HG03460 (cell line): ENCODE results near the gene FXN.
"Not testable (repeated sequence)": the region's sequence is repeated elsewhere in the genome, so short reads cannot be mapped to it uniquely, and the experiment has no call there.

Experiments
- ATAC-seq: cut with Tn5 transposase; IDR thresholded peaks from one replicate; pipeline ENCODE4 v1.9.1; 2021; ENCODE audit not compliant: unreplicated experiment

FXN gene

DNA sequence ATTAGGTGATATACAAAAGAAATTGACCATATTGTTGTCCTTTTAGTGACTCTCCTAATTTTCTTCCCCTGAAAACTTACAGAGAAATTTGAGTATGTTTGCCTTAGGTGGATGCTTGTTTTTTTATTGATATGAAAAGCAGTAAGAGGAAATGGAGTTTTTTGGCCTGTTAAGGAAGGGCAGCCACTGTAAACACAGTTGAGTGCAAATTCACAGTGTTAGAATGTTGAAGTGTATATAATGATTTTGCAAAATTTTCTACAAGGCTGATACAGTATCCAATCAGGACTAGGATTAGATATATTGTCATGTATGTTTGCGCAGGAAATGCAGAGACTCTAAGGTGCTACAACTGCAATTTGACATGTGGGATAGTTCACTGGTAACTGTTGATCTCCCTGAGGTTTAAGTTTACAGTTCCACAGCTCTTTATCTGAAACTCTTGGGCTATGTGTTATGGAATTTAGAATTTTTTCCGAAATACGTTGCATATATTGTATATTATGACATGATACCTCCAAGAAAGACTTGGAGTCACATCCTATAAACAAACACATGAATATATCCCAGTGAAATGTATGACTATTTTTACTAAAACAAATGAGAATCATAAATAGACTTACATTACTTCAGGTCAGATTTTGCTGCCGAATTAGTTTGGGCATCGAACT, 62.5 kb downstream of the FXN start:
- no peak for ATAC-seq

- ATAC-seq: not testable (repeated sequence)
Measured at GRCh38 chr9:69103348-69103996, 67.9 kb downstream of the FXN start.

DNA sequence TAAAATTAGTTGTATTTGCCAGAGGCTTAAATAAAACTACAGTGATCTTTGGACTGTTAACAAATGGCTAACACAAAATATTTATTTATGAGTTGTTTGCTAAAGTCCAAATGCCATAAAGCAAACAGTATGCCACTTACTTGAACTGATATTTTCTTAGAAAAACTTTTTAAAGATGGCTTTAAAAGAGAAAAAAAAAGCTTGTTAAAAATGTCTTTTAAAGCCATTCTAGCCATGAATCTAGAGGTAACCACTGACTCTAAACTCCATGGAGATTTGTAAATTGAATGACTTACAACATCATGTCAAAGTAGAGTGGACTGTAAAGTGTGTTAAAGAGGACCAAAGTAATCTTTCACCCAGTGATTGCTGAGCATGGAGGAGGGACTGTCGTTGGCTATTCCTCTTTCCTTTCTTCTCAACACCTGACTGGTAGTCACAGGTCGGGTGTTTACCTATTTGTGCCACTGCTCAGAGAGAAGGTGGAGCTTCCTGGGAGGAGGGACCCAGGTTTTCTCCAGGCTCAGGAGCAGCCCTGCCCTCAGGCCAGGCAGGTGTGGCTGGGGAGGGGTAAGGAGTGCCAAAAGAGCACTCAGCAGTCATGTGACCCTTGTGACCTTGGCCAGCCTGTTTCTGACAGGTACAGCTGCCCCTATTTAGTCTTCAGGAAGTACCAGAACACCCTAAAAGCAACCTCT, 69.4 kb downstream of the FXN start:
- ATAC-seq: no peak

DNA sequence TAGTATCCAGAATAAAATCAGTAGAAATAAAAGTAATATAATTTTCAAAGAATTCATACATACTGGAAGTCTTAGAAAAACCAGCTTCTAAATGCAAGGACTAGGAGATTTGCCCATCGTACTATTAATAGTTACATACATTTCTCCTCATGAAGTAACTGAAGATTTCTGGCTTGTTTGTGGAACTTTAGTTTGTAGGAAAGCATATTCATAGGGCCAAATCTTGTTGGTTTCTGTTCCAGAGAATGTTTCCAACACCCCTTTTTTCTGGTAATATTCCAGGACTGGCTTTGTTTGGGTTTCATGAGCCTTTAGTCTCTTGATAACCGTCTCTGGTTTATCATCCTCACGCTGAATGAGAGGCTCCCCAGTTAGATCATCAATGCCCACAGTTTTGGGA, 72.2 kb downstream of the FXN start:
- no peak for ATAC-seq

- ATAC-seq: not testable (repeated sequence)
Measured at GRCh38 chr9:69108706-69109105, 73.2 kb downstream of the FXN start.

DNA sequence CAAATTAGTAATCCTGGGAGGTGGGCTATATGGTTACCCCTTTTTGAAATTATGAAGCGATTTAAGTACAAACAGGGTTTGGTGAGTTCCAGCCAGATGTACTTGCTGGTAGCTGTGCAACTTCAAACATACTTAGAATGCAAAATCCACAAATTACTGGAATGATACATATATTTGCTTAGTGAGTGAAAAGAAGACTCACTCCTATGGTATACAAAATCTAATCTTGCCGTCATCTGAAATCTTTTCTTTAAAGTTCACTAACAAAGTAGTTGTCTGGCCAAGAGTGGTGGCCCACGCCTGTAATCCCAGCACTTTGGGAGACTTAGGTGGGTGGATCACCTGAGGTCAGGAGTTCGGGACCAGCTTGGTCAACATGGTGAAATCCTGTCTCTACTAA, 73.6 kb downstream of the FXN start:
- no peak for ATAC-seq

- ATAC-seq: not testable (repeated sequence)
Measured at GRCh38 chr9:69112646-69113045, 77.1 kb downstream of the FXN start.

DNA sequence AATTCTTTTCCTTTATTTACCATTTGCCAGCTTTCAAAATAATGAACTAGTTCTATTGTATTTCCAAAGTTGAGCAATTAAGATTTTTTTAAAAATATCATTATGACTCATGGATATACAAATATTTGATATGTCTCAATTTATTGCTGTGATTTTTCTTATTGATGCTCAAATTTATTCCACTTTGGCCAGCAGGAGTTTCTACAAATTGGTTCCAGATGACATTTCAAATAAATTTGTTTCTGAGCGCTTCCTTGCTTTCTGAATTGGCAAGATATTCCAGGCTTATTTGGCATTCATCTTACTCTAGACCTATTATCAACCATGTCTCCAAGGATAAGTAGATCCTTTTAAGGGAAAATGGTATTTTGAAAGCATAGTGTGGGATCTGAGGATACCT, 80.1 kb downstream of the FXN start:
- ATAC-seq: no peak

DNA sequence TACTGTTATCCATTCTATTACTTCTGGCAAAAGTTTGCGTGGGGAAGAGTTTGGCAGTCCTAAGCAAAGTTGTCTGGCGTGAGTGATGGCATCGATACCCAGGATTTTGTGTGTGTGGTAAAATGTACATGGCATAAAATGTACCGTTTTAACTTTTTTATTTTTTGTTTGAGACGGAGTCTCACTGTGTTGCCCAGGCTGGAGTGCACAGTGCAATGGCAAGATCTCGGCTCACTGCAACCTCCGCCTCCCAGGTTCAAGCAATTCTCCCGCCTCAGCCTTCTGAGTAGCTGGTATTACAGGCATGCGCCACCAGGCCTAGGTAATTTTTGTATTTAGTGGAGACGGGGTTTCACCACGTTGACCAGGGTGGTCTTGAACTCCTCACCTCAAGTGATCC, 83.1 kb downstream of the FXN start:
- no peak for ATAC-seq

GRCh38 chr9:69120380-69121154, 85.0 kb downstream of the FXN start:
- peak; percentile 43 for ATAC-seq

DNA sequence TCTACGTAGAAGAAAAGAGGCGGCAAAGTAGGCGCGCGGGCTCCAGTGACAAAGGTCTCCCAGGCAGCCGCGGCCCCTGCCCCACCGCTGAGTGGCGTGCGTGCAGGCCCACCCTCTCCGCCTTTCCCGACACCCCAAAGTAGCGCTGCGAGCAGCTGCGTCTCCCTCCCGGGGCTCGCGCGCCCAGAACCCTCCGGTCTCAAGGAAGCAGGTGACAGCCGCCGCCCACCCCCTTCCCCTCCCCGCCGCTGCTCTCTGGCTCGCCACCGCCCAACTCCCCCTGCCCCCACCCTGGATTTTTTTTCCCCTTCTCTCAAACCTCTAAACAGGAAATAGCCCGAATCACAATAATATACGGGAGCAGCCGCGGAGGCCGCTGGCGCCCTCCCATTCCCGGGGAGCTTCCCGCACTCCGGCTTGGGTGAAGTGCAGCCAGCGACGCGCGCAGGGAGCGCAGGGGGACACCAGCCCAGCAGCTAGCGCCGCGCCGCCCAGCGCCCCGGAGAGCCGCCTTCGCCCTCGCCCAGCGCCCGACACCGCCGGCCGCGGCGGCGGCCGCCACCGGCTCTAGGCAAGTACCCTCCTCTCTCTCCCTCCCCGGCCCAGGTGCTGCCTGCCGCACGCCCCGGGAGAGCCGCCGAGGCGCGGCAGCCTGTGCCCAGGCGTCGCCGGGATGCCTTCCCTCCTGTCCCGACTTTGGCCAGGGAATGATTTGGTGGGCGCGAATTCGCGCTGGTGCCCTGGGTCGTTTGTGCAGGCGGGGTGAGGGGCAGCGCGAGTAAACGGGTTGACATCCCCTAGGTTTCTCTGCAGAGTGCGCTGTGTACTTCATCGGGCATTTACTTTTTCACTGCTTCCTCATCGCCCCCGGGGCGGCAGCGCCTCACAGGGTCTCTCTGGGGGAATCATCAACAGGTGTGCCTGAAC, 85.9 kb downstream of the FXN start:
- peak; percentile 57 for ATAC-seq

DNA sequence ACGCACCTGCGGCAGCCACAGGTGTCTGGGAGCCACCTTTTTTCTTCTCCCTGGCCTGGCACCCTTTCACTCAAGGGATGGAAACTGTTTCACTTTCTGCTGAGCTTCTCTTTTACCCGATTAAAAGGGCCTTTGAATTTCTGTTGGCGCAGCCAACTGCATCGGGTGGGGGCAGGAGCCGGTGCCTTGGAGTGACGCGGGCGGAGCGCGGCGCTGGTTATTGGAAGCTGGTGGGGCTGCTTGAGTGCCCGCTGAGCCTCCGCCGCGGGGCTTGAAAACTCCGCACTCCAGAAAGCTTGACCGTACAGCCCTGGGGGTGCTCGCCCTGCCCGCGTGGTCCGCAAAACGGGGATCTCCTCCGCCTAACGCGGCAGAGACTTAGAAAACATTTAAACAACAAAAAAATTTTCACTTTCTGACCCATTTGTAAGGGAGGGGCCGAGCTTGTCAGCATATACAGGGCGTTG, 86.6 kb downstream of the FXN start:
- peak; percentile 44 for ATAC-seq

DNA sequence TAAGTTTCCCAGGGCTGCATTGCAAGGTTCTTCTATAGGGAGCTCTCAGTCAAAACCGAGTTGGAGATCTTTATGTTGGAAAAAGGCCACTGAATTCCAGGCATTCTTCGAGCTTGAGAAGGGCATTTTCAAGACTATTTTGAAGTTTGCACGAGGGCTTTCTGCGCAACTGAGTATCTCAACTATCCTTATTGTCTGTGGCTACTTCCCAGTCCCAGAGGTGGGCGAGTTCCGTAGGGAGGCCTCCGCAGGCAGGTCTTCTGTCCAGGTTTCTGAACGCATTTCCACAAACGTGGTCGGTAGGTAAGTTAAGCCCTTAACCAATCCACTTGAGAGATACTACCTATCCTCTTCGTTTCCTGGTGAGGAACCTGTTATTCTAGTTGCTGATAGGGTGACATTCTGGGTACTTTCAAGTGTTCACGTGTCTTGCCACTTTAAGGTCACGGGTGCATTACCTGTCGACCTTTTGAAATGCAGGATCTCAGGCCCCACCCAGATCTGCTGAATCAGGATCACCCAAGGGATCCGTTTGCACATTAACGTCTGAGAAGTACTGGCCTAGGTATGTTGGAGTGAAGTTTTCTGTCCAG, 87.1 kb downstream of the FXN start:
- no peak for ATAC-seq

DNA sequence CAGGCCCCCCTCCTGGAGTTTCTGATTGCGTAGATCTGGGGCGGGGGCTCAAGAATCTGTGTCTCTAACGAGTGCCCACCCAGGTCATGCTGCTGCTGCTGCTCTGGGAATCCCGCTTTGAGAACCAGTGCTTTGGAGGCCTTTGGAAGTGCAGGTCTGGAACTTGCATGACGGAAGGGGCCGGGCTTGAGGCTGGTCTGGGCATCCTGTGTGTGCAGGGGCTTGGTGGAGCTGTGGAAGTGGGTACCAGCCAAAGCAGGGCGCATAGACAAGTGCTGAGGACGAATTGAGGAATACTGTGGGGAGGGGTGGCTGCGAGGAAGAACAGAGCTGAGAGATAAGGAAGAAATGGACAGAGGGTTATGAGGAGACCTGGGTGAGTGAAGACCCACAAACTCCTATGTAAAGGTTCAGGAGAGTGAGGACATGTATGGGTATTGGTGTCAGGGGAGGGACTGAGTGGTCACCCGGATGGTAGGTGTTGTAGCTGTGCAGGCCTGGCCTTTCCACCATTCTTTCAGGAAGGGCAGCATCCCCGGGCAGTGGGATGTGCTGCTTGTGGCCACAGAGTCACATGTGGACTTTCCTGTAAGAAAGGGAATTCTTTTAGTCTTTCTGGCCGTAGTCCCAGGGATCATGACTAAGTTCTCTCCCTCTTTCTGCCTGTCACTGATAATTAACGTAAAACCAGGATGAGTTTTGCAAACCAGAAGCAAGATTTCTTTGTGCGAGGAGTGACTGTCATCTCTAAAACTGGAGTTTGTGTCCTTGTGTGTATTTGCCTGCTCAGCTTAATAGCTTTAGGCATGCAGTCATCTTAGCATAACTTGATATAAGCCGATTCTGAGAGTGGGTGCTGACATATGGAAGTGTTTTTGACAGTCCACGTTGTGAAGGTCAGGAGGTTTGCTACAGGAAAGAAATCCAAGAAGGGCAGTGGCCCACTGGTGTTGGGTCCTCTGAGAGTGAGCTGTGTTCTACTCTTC, 95.2 kb downstream of the FXN start:
- no peak for ATAC-seq

GRCh38 chr9:69131682-69132081, 96.1 kb downstream of the FXN start:
- no peak for ATAC-seq

DNA sequence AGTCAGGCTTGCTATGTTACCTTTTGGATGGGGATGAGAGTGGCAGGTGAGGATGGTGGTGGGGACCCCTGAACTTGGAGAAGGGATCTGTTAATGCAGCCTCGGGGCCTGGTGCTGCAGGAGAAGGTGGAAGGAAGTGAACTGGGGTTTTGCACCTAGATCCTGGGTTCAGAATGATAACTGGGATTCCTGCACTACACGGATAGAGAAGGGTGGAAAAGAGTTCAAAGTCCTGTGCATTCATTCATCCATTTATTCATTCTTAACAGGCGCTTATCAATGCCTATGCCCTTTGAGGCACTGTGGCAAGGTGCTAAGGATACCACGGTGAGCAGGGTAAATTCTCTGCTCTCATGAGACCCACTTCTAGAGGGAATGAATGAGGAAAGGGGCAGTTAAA, 96.8 kb downstream of the FXN start:
- ATAC-seq: no peak

DNA sequence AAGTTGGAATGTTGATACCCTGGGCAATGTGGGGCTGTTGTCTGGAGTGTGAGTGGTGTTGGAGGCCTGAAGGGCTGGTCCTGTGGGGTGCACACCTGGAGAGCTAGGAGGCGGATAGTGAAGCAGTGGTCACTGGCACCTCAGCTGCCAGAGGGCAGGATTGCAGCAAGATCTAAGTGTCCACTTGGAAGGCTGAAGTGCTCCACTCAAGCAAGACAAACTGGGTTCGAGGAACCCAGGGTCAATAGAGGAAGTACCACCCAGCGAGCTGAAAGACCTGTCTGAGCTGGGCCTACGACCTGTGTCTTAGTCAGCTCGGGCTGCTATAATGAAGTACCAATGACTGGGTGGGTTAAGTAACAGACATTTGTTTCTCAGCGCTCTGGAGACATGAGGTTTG, 98.9 kb downstream of the FXN start:
- ATAC-seq: no peak

- no peak for ATAC-seq
Measured at GRCh38 chr9:69136185-69136584, 100.6 kb downstream of the FXN start.

- ATAC-seq: no peak
Measured at GRCh38 chr9:69136779-69137178, 101.2 kb downstream of the FXN start.
